ENCODE data around the gene LETM1.

GRCh38 chr4:1898007-1898406 is 42.1 kb upstream of the LETM1 start:
- TF ChIP-seq POLR2AphosphoS5 (IDR thresholded peaks at IDR 0.05; ENCODE audit: low read depth, low read length): no peak
- no peak for TF ChIP-seq TAF1 (IDR thresholded peaks at IDR 0.05; ENCODE audit: borderline replicate concordance, insufficient read depth, low read length)
- TF ChIP-seq SIN3A (IDR thresholded peaks at IDR 0.05; ENCODE audit: borderline replicate concordance, insufficient read depth, low read length): no peak
- no peak for TF ChIP-seq FOXP2 (optimal IDR thresholded peaks at IDR 0.05; ENCODE audit: borderline replicate concordance, extremely low read depth, extremely low read length, insufficient read depth)
- TF ChIP-seq REST (IDR thresholded peaks at IDR 0.05; ENCODE audit: insufficient read depth in 1 of 2, low read depth in 2 of 2, low read length in 2 of 2): no peak

All from PFSK-1 (cell line).